Stimulated activated CD8-positive, alpha-beta memory T cell treated with anti-CD3 and anti-CD28 coated beads, Interleukin-4, amount 100 ng/mL, for 24 hours (primary cell): ENCODE measurements around the gene ARMC5.
"Not testable (repeated sequence)": the region's sequence is repeated elsewhere in the genome, so short reads cannot be mapped to it uniquely, and the experiment has no call there.

Experiments
- DNase-seq: peaks from one replicate; pipeline ENCODE4 v3.0.0-alpha.2; 2020; ENCODE audit warnings: low read depth

The ARMC5 gene

GRCh38 chr16:31435341-31436220 is 23.7 kb upstream of the ARMC5 start:
- DNase-seq, result no peak

- DNase-seq, result no peak
Observed at GRCh38 chr16:31436221-31437045, 22.9 kb upstream of the ARMC5 start.

GRCh38 chr16:31438414-31438813 is 20.9 kb upstream of the ARMC5 start:
- DNase-seq, result no peak

GRCh38 chr16:31439023-31439422 is 20.3 kb upstream of the ARMC5 start:
- DNase-seq, result not testable (repeated sequence)

- no peak for DNase-seq
Observed at GRCh38 chr16:31439519-31439918, 19.8 kb upstream of the ARMC5 start.

GRCh38 chr16:31440516-31441184 is 18.7 kb upstream of the ARMC5 start:
- no peak for DNase-seq

GRCh38 chr16:31441956-31442355 is 17.3 kb upstream of the ARMC5 start:
- DNase-seq, result no peak

- not testable (repeated sequence) for DNase-seq
Observed at GRCh38 chr16:31445931-31446330, 13.4 kb upstream of the ARMC5 start.

- DNase-seq, result no peak
Observed at GRCh38 chr16:31451201-31451600, 8.1 kb upstream of the ARMC5 start.

- no peak for DNase-seq
Observed at GRCh38 chr16:31451681-31452351, 7.5 kb upstream of the ARMC5 start.

- no peak for DNase-seq
Observed at GRCh38 chr16:31452631-31453106, 6.6 kb upstream of the ARMC5 start.

GRCh38 chr16:31453255-31454204 is 5.8 kb upstream of the ARMC5 start:
- no peak for DNase-seq

GRCh38 chr16:31455601-31456314 is 3.5 kb upstream of the ARMC5 start:
- no peak for DNase-seq

GRCh38 chr16:31456988-31457360 is 2.3 kb upstream of the ARMC5 start:
- no peak for DNase-seq

- DNase-seq, result peak; percentile 35
Observed at GRCh38 chr16:31458073-31458843, 1.0 kb upstream of the ARMC5 start.

- peak; percentile 100 for DNase-seq
Observed at GRCh38 chr16:31459687-31460581, 633 bp downstream of the ARMC5 start.

- DNase-seq, result no peak
Observed at GRCh38 chr16:31460582-31461002, 1.3 kb downstream of the ARMC5 start.
